NCI-H1436 treated with DMSO at 0.1 percent for 48 hours (cell line): ENCODE data around the gene ZBTB39.
"Not testable (repeated sequence)": the region's sequence is repeated elsewhere in the genome, so short reads cannot be mapped to it uniquely, and the experiment has no call there.

Experiments
- DNase-seq: peaks from one replicate; lab custom pipeline; 2025; lab: John Stamatoyannopoulos, UW

The ZBTB39 gene

DNA sequence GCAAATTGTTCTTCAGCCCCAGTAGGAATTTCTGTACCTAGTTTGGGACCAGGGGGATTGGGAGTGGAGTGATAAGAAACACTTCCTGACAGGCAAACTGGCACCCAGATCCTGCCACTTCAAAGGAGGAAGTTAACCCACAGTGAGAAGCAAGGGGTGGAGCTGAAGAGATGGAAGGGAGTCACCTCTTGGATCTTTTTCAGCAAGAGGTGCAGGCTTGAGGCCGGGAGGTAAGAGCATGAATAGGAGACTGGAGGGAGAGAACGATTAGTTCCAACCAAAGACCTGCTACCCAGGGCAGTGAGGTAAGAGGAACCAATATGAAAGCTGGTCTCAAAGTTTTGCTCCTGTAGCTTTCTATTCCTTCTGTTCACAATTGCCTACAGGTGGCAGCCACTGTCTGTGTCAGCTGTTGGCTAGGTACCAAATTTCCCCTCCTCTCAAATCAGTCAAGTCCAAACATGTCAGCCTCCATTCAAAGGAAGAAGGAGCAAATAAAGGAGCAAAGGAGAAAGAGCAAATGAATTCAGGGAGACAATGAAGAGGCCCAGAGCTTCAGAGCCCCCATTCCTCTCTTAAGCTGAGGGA lies 24.9 kb upstream of the ZBTB39 start:
- DNase-seq = peak; percentile 82

DNA sequence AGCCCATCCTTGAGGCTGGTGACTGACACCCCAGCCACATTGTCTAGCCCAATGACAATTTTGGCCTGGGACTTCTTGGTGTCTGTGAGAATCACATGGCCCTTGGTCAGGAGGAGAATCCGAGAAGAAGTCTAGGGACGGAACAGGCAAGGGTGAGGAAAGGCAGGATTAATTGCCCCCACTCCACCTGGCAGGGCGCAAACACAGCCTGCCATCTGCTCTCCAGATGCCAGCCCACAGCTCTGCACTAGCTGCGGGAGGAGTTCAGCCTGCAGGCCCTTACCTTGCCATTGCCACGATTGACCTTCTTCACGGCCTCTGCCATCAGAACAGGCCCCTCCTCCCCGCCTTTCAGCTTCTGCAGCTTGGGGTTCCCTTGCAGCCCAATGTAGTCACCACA lies 23.1 kb upstream of the ZBTB39 start:
- DNase-seq = no peak

DNA sequence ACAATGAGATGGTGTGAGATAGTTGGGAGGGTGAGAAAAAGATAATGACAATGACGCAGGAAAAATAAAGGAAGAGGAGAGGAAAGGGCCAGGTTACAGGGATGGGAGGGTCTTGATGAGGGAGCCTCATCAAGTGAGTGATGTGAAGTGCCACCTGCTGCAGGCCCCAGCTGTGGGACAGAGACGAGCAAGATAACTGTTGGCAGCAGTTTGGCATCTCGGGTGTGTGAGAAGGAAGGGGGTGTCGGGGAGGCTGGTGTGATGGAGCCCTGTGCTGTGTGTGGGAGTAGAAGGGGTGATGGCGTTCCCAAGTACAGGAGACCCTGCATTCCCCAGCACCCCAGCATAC lies 21.4 kb upstream of the ZBTB39 start:
- no peak for DNase-seq

DNA sequence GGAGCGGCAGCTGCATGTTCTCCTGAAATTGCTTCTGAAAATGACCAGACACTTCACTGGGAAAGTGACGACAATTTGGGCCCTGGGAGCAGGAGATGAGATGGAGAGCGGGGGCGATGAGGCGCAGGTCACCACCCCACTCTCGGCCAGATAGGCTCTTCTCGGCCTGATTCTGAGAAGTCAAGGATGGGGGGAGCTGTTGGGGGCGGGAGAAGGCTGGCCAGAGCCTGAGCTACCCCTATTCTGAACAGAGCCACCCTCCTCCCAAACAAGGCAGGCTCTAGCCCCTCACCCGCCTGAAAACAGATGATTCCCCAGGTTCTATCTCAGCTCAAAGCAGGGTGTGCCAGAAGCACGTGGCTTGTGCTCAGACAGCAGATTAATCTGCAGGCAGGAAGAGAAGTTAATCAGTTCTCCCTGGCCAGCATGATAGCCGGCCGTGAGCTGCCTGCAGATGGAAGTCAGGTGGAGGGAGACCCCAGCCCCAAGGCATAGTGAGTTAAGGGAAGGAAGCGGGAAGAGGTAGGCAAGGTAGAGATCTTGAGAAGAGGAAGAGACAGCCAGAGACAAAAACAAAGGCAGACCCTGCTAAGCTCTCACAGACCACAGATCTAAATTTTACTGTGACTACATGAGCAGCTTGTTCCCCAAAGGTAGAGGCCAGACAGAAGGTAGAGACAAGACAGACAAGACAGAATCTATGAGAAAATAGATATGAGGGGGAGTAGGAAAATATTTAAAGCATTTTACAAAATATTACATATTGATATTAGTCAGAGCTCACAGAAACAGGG lies 20.9 kb upstream of the ZBTB39 start:
- no peak for DNase-seq

DNA sequence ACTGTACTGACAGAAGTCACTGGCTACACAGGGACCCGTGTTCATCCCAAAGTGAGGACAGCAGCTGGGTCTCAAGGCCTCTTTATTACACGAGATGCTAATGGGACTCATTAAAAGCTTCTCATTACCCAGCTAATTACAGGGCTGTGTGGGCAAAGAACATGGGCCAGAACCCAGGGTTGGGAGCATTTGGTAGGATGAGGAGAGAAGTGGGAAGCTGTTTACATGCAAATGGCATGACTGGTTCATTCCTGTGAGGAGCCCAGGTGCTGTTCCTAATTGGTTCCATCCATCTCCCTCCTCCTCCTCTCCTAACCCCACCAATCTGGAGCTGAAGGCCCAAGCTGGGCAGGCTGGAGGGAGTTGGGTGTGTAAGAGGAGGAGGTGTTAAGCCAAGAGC lies 18.9 kb upstream of the ZBTB39 start:
- no peak for DNase-seq

DNA sequence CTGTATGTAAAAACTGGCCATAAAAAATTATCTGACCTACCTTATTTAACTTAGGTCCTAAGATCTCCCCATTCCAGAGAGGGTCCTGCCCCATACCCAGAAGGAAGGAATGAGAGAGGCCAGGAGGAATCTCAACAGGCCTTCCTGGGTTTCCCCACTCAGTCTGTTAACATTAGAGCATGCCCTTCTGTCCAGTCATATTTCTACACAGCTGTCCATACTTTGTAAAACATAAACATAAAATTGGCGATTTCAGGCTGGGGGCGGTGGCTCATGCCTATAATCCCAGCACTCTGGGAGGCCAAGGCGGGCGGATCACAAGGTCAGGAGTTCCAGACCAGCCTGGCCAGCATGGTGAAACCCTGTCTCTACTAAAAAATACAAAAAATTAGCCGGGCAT lies 16.0 kb upstream of the ZBTB39 start:
- not testable (repeated sequence) for DNase-seq

DNA sequence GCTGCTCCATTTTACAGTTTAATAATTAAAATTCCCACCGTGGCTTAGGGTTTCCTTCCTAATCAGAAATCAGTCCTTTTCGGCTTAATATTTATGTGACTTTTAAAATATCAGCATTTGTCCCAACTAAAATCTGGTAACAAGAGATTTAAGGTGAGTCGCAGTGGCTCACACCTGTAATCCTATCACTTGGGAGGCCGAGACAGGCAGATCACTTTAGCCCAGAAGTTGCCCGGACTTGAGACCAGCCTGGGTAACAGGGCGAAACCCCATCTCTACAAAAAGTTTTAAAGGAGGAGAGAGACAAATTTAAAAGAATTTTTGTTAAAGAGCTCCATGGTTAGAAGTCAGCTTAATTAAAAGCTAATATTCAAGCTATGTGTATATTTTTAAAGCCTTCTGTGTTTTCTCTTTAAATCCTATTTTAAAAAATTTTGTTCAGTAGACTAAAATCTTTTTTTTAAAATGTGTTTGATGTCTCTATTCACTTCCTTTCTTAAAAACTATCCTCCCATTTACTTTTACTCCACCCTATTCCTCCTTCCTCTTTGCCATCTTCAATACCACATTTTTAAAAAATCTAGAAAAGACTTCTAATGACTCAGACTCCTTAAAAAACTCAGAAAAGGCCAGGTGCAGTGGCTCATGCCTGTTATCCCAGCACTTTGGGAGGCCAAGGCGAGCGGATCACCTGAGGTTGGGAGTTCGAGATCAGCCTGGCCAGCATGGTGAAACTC lies 13.8 kb upstream of the ZBTB39 start:
- DNase-seq = no peak

DNA sequence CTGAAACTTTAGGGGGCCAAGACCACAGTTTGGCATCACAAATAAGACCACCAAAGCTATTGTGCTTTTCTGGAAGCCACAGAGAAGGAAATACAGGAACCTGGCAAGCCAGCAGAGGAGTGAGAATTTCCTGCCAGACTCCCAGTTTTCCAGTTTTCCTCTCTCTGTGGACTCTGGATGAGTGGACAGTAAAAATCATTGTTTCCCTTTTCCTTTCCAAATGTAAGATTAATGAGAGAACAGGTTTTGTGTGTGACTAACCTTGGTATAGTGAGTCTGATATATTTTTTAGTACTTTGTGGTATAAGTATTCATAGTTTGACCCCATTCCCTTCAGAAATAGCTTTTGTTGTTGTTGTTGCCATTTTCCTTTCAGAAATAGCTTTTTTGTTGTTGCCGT lies 12.6 kb upstream of the ZBTB39 start:
- DNase-seq = no peak

DNA sequence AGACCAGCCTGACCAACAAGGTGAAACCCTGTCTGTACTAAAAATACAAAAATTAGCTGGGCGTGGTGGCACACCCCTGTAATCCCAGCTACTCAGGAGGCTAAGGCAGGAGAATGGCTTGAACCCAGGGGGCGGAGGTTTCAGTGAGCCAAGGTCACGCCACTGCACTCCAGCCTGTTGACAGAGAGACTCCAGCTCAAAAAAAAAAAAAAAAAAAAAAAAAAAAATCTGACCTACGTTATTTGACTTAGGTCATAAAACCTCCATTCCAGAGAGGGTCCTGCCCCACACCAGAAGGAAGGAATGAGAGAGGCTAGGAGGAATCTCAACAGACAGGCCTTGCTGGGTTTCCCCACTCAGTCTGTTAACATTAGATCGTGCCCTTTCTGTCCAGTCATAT lies 12.0 kb upstream of the ZBTB39 start:
- not testable (repeated sequence) for DNase-seq

DNA sequence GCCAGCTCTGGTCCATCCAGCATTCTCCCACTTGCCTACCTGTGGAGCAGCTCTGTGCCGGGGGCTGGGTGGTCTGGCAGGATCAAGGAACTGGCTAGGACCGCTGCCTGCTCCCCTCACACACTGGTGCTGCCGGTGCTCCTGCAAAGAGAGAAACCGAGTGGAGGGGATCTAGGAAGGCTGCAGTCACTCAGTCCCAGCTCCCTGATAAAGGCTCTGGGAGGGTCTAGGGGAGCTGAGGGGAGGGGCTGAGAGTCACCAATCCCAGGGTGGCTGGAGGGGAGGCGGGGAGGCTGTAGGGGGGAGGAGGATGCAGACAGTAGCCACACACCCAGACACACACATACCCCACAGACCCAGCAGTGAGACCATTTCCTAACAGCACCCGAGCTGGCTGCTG lies 10.0 kb upstream of the ZBTB39 start, which contains the start of gene TAC3:
TSS of gene TAC3 (minus strand) at position 182 of the 400 bp plus-strand sequence. CDS start 732 bp downstream, outside the sequence.
- DNase-seq = no peak

DNA sequence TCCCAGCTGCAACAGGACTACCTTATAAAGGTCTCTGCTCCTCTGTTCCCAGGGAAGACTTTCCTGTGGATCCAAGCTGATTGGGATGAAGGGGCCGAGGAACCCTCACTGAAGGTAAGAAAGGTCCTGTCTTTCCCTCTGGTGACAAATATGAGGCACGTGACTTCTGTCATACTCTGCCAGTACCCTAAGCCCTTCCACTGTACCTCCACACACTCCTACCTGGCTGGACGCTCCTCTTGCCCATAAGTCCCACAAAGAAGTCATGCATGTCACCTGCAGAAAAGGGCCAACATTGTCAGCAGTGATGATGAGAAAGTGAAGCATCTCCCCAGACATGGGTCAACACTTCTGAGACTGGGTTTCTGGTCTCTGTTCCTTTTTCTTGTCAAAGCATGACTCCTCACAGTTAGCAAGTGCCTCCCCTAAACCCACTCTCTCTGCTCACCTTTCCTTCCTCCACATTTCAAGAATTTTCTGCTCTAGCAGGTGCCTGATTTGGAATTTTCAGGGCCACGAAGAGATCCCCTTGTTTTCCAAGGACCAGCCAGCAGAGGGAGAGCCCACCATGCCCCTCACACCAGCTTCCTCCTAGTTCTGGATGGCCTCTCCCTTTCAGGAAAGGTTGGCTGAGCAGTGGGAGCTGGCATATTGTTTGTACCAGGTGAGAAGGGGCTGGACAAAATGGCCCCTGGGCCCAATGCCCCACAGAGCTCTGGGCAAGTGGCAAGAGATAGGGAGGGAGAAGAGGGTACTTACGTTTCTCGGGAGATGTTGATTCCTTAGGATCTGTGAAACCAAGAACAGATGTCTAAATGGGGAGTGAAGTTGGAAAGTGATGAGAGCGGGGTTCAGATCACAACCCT lies 6.5 kb upstream of the ZBTB39 start:
- no peak for DNase-seq

DNA sequence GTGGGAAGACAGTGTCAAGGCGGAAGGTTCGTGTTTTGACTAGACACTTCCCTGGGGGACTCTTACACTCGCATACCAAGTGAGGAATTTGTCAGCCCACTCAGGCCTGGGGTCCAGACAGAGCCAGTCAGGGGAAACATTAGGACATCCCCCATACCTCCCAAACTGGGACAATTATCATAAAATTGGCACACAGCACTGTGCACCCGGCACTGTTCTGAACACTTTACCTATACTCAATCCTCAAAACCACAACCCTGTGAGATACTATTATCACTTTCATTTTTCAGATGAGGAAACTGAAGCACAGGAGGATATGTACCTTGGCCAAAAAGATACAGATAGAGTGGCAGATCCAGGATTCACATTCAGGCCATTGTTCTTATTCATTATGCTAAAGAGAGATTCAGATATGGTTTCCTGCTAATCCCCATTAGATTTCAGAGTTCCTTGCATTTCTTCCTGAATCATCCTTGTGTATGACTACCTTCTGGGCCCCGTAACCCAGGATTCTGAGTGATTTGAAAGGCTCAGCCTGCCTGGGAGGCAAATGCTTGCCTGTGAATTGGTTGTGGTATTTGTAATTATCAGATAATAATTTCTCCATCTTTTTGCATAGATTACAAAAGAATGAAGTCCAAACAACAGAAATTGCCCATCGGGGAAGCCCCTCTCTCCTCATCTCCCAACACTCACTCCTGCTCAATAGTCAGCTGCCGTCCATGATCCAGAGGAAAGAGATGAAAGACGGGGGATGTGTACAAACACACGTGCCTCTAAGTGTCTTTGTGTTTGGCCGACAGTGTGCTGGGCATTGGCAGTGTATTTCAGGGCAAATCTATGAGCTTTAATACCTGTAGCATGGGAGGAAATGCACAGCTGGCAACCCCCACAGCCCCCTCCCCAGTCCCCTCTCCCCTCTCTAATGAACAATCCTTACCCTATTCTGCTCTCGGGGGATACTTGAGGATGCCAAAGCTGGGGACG lies 5.4 kb upstream of the ZBTB39 start:
- DNase-seq = no peak

DNA sequence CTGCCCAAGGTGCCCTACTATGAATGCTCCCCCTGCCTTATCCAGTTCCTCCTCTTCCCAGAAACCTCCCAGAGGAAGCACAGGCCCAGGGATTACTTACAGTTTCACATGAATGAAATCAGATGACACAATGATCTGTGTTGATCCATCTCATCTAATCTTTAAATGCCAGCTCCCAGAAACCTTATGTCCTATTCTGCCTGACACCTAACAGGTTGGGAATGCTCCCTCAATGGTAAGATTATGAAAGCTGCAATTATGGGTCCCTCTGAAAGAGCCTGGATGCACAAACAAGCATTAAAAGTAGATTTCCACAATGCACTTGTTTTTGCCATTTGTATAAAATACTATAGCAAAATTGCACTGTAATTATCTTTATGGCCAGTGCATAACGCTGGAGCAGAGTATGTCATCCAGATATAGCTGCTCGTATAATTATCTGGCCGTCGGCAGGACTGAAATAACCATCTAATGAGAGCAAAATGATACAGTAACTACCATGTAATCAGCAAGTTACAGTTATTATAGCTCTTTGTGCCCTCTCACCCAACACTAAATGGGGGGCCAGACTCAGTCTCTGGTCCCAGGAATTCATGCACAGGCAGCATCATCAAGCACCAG lies 4.4 kb upstream of the ZBTB39 start:
- no peak for DNase-seq

DNA sequence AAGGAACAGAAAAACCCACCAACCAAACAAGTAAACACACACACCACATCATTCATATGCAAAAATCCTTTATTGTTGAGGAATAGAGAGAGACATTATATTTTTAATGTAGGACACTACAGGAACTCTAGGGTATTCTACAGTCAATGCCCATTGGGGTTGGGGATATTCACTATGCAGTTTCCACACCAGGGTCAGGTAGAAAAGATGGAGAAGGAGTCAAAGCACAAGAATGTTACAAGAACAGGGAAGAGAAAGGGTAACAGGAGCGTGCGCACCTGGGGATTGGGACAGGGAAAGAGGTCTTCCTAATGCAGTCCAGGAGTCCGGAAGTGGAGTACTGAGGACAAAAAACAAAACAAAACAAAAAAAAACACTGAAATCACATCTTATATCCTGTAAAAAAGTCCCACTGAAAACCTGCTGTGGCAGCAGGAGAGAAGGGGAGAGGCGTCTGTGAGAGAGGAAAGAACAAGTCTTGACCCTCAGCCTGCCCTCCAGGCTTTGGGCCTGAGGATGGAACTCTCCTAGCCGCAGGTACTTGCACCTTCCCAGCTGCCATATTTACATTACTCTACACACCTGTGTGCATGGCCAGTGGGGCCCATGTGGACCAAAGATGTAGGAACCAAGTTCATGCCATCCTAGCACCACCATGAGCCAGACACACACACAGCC lies 3.7 kb upstream of the ZBTB39 start:
- no peak for DNase-seq

DNA sequence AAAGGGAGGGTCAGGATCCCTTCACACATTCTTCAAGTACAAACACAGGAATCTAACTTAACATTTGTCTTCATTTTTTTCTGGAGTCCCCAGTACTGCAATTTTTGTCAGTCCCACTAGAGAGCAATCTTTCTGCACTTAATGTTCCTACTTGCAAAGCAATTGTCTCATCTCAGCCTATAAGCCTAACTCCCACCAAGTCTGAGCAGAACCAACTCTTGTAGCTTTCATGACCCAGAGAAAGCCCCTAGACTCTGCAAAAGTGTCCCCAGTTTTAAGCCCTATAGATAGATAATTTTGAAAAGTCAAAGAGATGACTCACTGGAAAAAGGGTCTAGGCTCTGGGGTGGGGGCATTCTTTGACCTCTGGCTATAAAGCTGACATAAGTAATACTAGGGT lies 1.8 kb upstream of the ZBTB39 start:
- no peak for DNase-seq

DNA sequence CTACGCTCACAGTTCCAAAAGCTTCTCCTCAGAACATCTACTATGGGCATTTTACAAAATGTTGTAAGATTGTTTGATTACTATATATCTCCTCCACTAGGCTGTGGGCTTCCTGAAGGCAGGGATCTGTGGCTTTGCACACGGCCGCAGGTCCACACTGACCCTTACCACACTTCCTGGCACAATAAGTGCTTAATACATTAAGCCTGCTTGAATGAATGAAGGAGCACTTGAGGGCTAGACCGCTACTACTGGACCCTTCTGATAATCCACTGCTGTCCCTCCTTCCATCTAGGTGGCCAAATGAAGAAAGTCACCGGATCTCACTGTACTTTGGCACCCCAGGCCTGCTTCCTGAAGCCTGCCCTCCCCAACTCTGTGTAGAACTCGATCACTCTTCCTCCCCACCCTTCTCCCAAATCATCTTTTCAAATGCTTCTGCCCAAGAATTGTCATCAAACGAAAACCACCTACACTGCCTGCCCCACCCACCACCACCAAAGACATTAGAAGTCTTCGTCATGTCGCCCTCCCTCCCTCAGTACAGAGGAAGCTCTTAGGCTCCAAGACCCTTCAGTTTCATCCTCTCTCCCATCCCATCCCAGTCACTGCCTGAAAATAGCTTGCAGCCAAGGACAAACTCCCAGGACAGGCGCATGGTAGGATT lies 596 bp upstream of the ZBTB39 start:
- DNase-seq = no peak

DNA sequence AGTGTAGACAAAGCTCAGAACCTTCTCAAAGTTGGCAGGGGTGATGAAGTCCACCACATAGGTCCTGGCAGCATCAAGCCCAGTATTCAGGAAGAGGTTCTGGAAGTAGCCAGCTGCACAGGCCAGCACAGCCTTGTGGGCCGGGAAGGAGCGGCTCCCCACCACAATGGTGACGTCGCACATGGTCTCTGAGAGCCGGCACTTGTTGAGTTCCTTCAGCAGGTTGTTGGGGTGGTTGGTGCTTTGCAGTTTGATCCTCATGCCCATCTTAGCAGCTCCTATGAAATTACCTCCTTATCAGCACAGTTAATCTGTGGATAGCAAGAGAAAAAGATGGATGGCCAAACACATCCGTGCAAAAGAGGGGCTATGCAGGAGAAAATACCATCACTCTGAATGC lies 1.7 kb downstream of the ZBTB39 start:
- no peak for DNase-seq

DNA sequence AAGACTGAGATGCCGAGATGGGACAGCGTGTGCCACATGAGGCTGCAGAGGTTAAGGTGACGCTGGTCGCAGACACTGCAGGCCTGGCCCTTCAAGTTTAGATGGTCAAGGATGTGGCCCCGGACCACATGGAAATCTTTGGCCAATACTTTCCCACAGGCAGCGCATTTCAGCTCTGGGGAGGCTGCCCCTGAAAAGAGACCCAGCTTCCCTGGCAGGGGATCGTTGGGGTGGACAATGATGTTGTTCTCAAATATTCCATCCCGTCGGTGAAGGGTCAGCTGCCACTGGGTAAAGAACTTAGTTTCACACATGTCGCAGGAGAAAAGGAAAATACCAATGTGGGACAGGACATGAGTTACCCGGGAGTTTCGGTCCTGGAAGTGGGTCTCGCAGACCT lies 3.0 kb downstream of the ZBTB39 start:
- DNase-seq = no peak

DNA sequence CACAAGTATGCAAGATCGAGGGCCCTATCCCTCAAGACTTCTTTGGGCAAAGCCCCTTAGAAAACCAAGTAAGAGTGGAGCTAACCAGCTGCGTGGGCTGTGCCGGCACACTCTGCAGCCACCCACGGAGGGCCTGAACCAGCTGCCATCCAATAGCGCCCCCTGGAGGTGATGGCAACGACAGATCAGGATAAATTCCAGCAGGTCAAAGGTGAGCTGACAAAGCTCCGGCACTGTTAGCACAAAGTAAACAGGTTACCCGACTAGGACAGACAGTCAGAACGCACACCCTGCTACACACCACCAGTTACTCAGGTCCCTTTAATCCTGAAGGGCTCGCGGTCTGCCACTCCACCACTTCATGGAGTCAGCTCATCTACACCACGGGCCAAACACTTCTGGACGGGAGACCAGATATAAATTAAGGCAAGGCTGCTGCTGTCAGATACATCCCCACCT lies 4.9 kb downstream of the ZBTB39 start:
- DNase-seq = no peak
